Measurements from ENCODE around the gene SDS.

The SDS gene

DNA sequence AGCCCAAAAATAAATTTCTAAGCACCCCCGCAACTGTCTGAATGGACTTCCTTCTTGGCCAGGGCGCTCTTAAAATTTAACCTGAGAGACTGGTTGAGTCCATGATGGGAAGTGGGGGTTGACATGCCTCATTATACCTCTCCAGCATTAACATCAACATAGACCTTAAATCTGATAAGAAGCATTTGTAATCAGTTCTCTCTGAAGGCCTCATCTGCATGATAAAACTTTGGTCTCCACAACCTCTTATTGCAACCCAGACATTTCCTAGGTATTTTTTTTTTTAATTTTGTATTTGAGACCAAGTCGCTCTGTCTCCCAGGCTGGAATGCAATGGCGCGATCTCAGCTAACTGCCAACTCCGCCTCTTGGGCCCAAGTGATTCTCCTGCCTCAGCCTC lies 58.4 kb downstream of the SDS start:
- DNase-seq, result no peak
